Vagina (tissue), 2 donors: ENCODE data around the gene DHX58.

ENCODE experiments used
- CTCF ChIP-seq, 3 experiments: fragments of 450-650 bp in 2 of 3; fragments of 200-600 bp in 1 of 3; sonication (generic) in 1 of 3; IDR thresholded peaks; one replicate each; pipeline ENCODE4 v1.5.1; 2017 to 2019; ENCODE audit warnings: antibody characterized with exemption in 3 of 3, mild to moderate bottlenecking in 2 of 3, moderate library complexity in 2 of 3
- POLR2A ChIP-seq, 2 donors: fragments of 450-650 bp; IDR thresholded peaks; one replicate each; pipeline ENCODE4 v1.6.1; 2017; ENCODE audit warnings: antibody characterized with exemption in 2 of 2, mild to moderate bottlenecking in 2 of 2, moderate library complexity in 2 of 2
- POLR2AphosphoS5 ChIP-seq, 2 donors: sonication (generic); formaldehyde crosslinking; IDR thresholded peaks; one replicate each; pipeline ENCODE4 v1.9.0; 2017; ENCODE audit warnings: antibody characterized with exemption in 2 of 2, mild to moderate bottlenecking in 2 of 2, low read depth in 1 of 2; ENCODE audit not compliant: insufficient read depth in 1 of 2

DNA sequence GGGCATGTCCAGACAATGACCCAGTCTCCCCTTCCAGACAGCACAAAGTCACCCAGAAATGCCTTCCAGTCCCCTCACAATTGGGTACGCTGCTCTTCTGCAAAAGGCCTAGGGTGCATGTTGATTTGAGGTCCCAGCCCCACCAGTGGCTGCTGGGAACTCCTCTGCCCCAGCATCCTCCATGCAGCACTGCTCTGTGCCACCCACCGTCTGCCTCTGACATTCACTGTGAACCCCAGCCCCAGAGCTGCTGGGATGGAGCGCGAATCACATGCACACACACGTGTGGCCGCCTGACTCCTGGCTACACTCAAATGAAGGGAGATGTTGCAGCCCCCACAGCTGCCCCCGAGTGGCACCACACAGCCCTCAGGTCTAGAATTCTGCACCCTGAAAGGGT, 60.9 kb downstream of the DHX58 start:
- TF ChIP-seq CTCF (IDR thresholded peaks at IDR 0.05) (no peak), POLR2A (IDR thresholded peaks at IDR 0.05) (no peak), POLR2AphosphoS5 (IDR thresholded peaks at IDR 0.05; ENCODE audit: insufficient read depth in 1 of 2, low read depth in 1 of 2) (no peak)
